HCT116 (cell line): ENCODE data around the gene ATXN7L1. TPM values are rescaled to one million over a fixed set of nuclear protein-coding genes. Genes with fewer than 3 reads are reported as not detected.

Experiments
- ATAC-seq: fragments of 200-7000 bp; cut with Tn5 transposase; 2 replicates; pipeline ENCODE4 v1.9.1; 2020; ENCODE audit warnings: mild to moderate bottlenecking, moderate library complexity
- BruUV-seq: library from RNA; stranded (reverse); fragments of 400-500 nt; replicated peaks from 2 replicates; lab custom pipeline; 2021; lab: Mats Ljungman, UMichigan
- CTCF ChIA-PET: fragments of 300-600 bp; sonication (Branson Sonifier 250); formaldehyde crosslinking; loops from one replicate; lab custom pipeline; 2021; ENCODE audit warnings: antibody characterized with exemption; lab: Charles Lee
- POLR2A ChIA-PET: fragments of 300-600, 350-600 bp; sonication (Branson Sonifier 250); formaldehyde crosslinking; loops from one replicate; lab custom pipeline; 2021; ENCODE audit warnings: antibody characterized with exemption; lab: Charles Lee
- RAD21 ChIA-PET, 2 experiments: fragments of 300-600 bp; sonication (Branson Sonifier 250); formaldehyde crosslinking; loops; one replicate each; lab custom pipeline; 2023; ENCODE audit warnings: low total read pairs in 2 of 2; ENCODE audit not compliant: uncharacterized antibody in 2 of 2, unreplicated experiment in 2 of 2, low non-redundant PET in 1 of 2; lab: Charles Lee
- DNase-seq: peaks from one replicate; pipeline ENCODE4 v3.0.0-alpha.2; 2010; ENCODE audit warnings: low read depth, low spot score
- H2AFZ ChIP-seq: fragments of 200-600 bp; shearing (Covaris generic), sonication (generic); 2 replicates; pipeline ENCODE4 v1.6.1; 2017; ENCODE audit warnings: low read depth, mixed run types, mixed read lengths, antibody characterized with exemption, low read length; ENCODE audit not compliant: poor library complexity, severe bottlenecking
- H3K27ac ChIP-seq: 2 replicates; pipeline ENCODE4 v1.5.1; 2012; ENCODE audit warnings: low read depth, low read length
- H3K27me3 ChIP-seq: fragments of 200-600 bp; sonication (generic); 2 replicates; pipeline ENCODE4 v1.6.1; 2016; ENCODE audit warnings: mixed run types, low read length, mixed read lengths; ENCODE audit not compliant: insufficient read depth
- H3K36me3 ChIP-seq, 2 experiments: fragments of 200-500 bp in 1 of 2; fragments of 200-600 bp in 1 of 2; sonication (Bioruptor generic) in 1 of 2; sonication (generic) in 1 of 2; 2 replicates each; pipeline versions ENCODE4 v1.5.1 to v1.6.1; 2014 to 2016; ENCODE audit warnings: low read length in 2 of 2, inconsistent platforms in 1 of 2, mixed read lengths in 1 of 2, mixed run types in 1 of 2; ENCODE audit not compliant: insufficient read depth in 2 of 2, control insufficient read depth in 1 of 2
- H3K4me1 ChIP-seq, 2 experiments: fragments of 200-600 bp in 1 of 2; sonication (generic) in 1 of 2; 2 replicates each; pipeline versions ENCODE4 v1.5.1 to v1.6.1; 2012 to 2017; ENCODE audit warnings: low read length in 2 of 2, inconsistent platforms in 1 of 2, mild to moderate bottlenecking in 1 of 2, mixed read lengths in 1 of 2, mixed run types in 1 of 2, moderate library complexity in 1 of 2; ENCODE audit not compliant: insufficient read depth in 2 of 2, control insufficient read depth in 1 of 2
- H3K4me2 ChIP-seq: fragments of 200-600 bp; sonication (generic); 2 replicates; pipeline ENCODE4 v1.6.1; 2017; ENCODE audit warnings: mixed run types, low read length, mixed read lengths
- H3K4me3 ChIP-seq, 2 experiments: fragments of 200-600 bp in 1 of 2; sonication (generic) in 1 of 2; replicated peaks in 1 of 2; 2 replicates each; pipeline ENCODE4 v1.5.1; 2011 to 2016; ENCODE audit warnings: low read length in 2 of 2, control low read depth in 1 of 2, low read depth in 1 of 2, mild to moderate bottlenecking in 1 of 2, mixed read lengths in 1 of 2, mixed run types in 1 of 2
- H3K79me2 ChIP-seq: fragments of 200-600 bp; sonication (generic); 2 replicates; pipeline ENCODE4 v1.6.1; 2017; ENCODE audit warnings: mild to moderate bottlenecking, mixed run types, low read length, moderate library complexity, mixed read lengths; ENCODE audit not compliant: insufficient read depth
- H3K9ac ChIP-seq: fragments of 200-600 bp; sonication (generic); 2 replicates; pipeline ENCODE4 v1.6.1; 2016; ENCODE audit warnings: low read length, mixed read lengths
- H3K9me2 ChIP-seq: fragments of 200-600 bp; sonication (generic), shearing (Covaris generic); 2 replicates; pipeline ENCODE4 v1.6.1; 2017; ENCODE audit warnings: mixed run types, mild to moderate bottlenecking, moderate library complexity; ENCODE audit not compliant: insufficient read depth
- H3K9me3 ChIP-seq, 2 experiments: fragments of 200-500 bp in 1 of 2; fragments of 200-600 bp in 1 of 2; sonication (Bioruptor generic) in 1 of 2; sonication (generic) in 1 of 2; 2 replicates each; pipeline ENCODE4 v1.6.1; 2014 to 2017; ENCODE audit warnings: low read length in 2 of 2, mixed read lengths in 2 of 2, inconsistent platforms in 1 of 2, low read depth in 1 of 2, mild to moderate bottlenecking in 1 of 2, mixed run types in 1 of 2, moderate library complexity in 1 of 2; ENCODE audit not compliant: control insufficient read depth in 1 of 2, insufficient read depth in 1 of 2
- H4K20me1 ChIP-seq: fragments of 200-600 bp; sonication (generic), shearing (Covaris generic); 2 replicates; pipeline ENCODE4 v1.6.1; 2017; ENCODE audit warnings: mixed run types, mild to moderate bottlenecking, moderate library complexity; ENCODE audit not compliant: insufficient read depth
- ELF1 ChIP-seq: IDR thresholded peaks from 2 replicates; pipeline ENCODE4 v1.6.1; 2012; ENCODE audit warnings: low read depth, borderline replicate concordance
- FOSL1 ChIP-seq: IDR thresholded peaks from 2 replicates; pipeline ENCODE4 v1.6.1; 2012; ENCODE audit warnings: low read depth
- POLR2A ChIP-seq: IDR thresholded peaks from 2 replicates; pipeline ENCODE4 v1.7.0; 2011; ENCODE audit warnings: borderline replicate concordance; ENCODE audit not compliant: insufficient read depth, insufficient read length; ENCODE audit errors: extremely low read depth
- RAD21 ChIP-seq: IDR thresholded peaks from 2 replicates; pipeline ENCODE4 v1.6.1; 2012; ENCODE audit warnings: low read depth, mild to moderate bottlenecking
- SIN3A ChIP-seq: IDR thresholded peaks from 2 replicates; pipeline ENCODE4 v1.6.1; 2012; ENCODE audit warnings: low read depth
- SP1 ChIP-seq: IDR thresholded peaks from 2 replicates; pipeline ENCODE4 v1.6.1; 2012; ENCODE audit warnings: low read depth
- SRF ChIP-seq: IDR thresholded peaks from 2 replicates; pipeline ENCODE4 v1.6.1; 2012; ENCODE audit warnings: low read depth
- TCF7L2 ChIP-seq: IDR thresholded peaks from 2 replicates; pipeline ENCODE4 v1.7.0; 2011; ENCODE audit warnings: borderline replicate concordance, inconsistent platforms; ENCODE audit not compliant: insufficient read depth, insufficient read length; ENCODE audit errors: extremely low read depth
- ZBTB33 ChIP-seq: IDR thresholded peaks from 2 replicates; pipeline ENCODE4 v1.6.1; 2011; ENCODE audit warnings: mild to moderate bottlenecking, low read length, moderate library complexity; ENCODE audit not compliant: insufficient replicate concordance; ENCODE audit errors: extremely low read depth
- intact Hi-C: fragments of 100-400 bp; cut with micrococcal nuclease; formaldehyde crosslinking; loops from 2 replicates; pipeline ENCODE4 v1.10.0; 2022
- total RNA-seq: library from RNA; stranded (reverse); gene quantifications from one replicate; pipeline ENCODE4 v1.2.1, GENCODE V29; 2021; ENCODE audit not compliant: unreplicated experiment

ATXN7L1 gene
- total RNA-seq, 1 experiment from 2014 or later, result 11.5 TPM

DNA sequence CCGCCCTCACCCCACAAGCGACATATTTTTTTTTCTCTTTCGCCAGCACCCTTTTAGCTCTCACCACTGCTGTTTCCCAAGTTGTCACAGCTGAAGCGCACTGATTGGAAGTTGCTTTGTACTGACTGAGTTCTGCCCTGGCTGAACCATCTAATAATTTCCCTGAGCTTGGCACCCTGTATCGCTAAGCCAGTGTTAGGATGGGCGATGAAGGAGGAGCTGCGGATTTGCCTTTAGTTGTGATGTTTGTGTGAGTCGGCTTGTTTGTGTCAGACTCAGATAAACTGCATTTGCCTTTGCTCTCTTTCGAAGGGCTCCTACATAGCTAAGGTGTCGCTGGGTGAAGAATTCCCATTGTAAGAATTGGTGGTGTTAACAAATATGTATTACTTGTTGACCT lies 1.3 kb upstream of the ATXN7L1 start:
- Histone ChIP-seq H3K4me1 (peaks cover 11 to 30% of the 10 kb centered on the region in 2 experiments), H3K9me3 (no peaks in the 10 kb centered on the region), H4K20me1 (no peaks in the 10 kb centered on the region), H3K9me2 (no peaks in the 10 kb centered on the region), H3K27me3 (no peaks in the 10 kb centered on the region), H3K4me3 (peak overlapping the region; percentile 72 to 82), H3K36me3 (no peaks in the 10 kb centered on the region; a peak in 1 of 4 replicates), H3K4me2 (peak overlapping the region; percentile 90), H3K79me2 (peaks cover 44% of the 10 kb centered on the region; the same call in 1 of the 2 replicates), H3K27ac (no peak overlapping the region; the same call in 1 of the 2 replicates), H3K9ac (peak overlapping the region; percentile 80), H2AFZ (no peak overlapping the region)
- intact Hi-C loops, result loop anchor here (2.0 to 10.0 kb wide), 4 partner anchors 47 to 223 kb away; no protein-coding TSS in a partner anchor
- ChIA-PET POLR2A (no interaction called here), RAD21 (interaction anchor here in 1 of 2 experiments (0.6 kb wide), 1 partner anchor 257 kb away, joined by 3 read pairs; no protein-coding TSS in a partner anchor), CTCF (interaction anchor here (1.3 to 1.6 kb wide), 2 partner anchors 19 to 113 kb away, joined by 4 to 7 read pairs; no protein-coding TSS in a partner anchor)
- ATAC-seq (no peak), DNase-seq (no peak)
- BruUV-seq, result no TSS peak
- TF ChIP-seq FOSL1 (no peak), TCF7L2 (no peak), SRF (no peak), SIN3A (no peak), RAD21 (no peak), SP1 (no peak), ELF1 (no peak), POLR2A (no peak), ZBTB33 (no peak)
